Endothelial cell of umbilical vein (primary cell): ENCODE measurements around the gene THNSL1. TPM values are rescaled to one million over a fixed set of nuclear protein-coding genes. Genes with fewer than 3 reads are reported as not detected.
A peak's percentile ranks its signal among the peaks of the same experiment; 100 is the strongest.

Experiments used
- BruUV-seq: library from RNA; stranded (reverse); fragments of 400-500 nt; replicated peaks from 2 replicates; lab custom pipeline; 2021; lab: Mats Ljungman, UMichigan
- CTCF ChIA-PET: fragments of 300-600, 350-600 bp; sonication (Branson Sonifier 250); formaldehyde crosslinking; loops from one replicate; lab custom pipeline; 2021; ENCODE audit warnings: antibody characterized with exemption, inconsistent platforms; lab: Charles Lee
- POLR2A ChIA-PET: fragments of 300-600, 350-600 bp; sonication (Branson Sonifier 250); formaldehyde crosslinking; loops from one replicate; lab custom pipeline; 2021; ENCODE audit warnings: antibody characterized with exemption, inconsistent platforms; lab: Charles Lee
- DNase-seq: peaks from one replicate; pipeline ENCODE4 v3.0.0-alpha.2; 2011; ENCODE audit warnings: low read depth, low spot score
- FAIRE-seq: peaks from 2 replicates; lab custom pipeline; 2011; peaks lifted over from hg19 to GRCh38; lab: Jason Lieb, UNC
- H2AFZ ChIP-seq: 2 replicates; pipeline ENCODE4 v1.6.0; 2012; ENCODE audit warnings: low read depth, low read length, control low read depth, inconsistent platforms
- H3K27ac ChIP-seq: 2 replicates; pipeline ENCODE4 v1.5.1; 2011; ENCODE audit warnings: low read depth, mild to moderate bottlenecking, control low read depth, low read length, moderate library complexity; ENCODE audit not compliant: insufficient read depth
- H3K27me3 ChIP-seq, 2 experiments: 2 replicates each; pipeline versions ENCODE4 v1.6.0 to v1.6.1; 2011; ENCODE audit warnings: low read length in 2 of 2, mixed read lengths in 1 of 2; ENCODE audit not compliant: control insufficient read depth in 2 of 2, insufficient read depth in 2 of 2
- H3K36me3 ChIP-seq, 2 experiments: 2 replicates in 1 of 2; 3 replicates in 1 of 2; pipeline ENCODE4 v1.5.1; 2011; ENCODE audit warnings: low read length in 2 of 2, mild to moderate bottlenecking in 1 of 2, moderate library complexity in 1 of 2; ENCODE audit not compliant: control insufficient read depth in 2 of 2, insufficient read depth in 2 of 2; ENCODE audit errors: extremely low read depth in 1 of 2
- H3K4me1 ChIP-seq: 3 replicates; pipeline ENCODE4 v1.5.1; 2011; ENCODE audit warnings: mild to moderate bottlenecking, low read length; ENCODE audit not compliant: control insufficient read depth, insufficient read depth; ENCODE audit errors: extremely low read depth
- H3K4me2 ChIP-seq: 2 replicates; pipeline ENCODE4 v1.6.1; 2011; ENCODE audit warnings: low read length, control low read depth, mixed read lengths; ENCODE audit not compliant: insufficient read depth
- H3K4me3 ChIP-seq, 3 experiments: fragments of 200-600 bp in 1 of 3; sonication (generic), shearing (Covaris generic) in 1 of 3; replicated peaks in 1 of 3; 2 replicates each; pipeline ENCODE4 v1.5.1; 2011 to 2016; ENCODE audit warnings: control low read depth in 3 of 3, low read length in 3 of 3, mild to moderate bottlenecking in 2 of 3, inconsistent platforms in 1 of 3, low read depth in 1 of 3, moderate library complexity in 1 of 3; ENCODE audit not compliant: insufficient read depth in 1 of 3
- H3K79me2 ChIP-seq: 2 replicates; pipeline ENCODE4 v1.6.0; 2012; ENCODE audit warnings: low read length, inconsistent platforms; ENCODE audit not compliant: control insufficient read depth, insufficient read depth
- H3K9ac ChIP-seq: replicated peaks from 2 replicates; pipeline ENCODE3; 2011; ENCODE audit warnings: low read length, control low read depth; ENCODE audit not compliant: insufficient read depth; ENCODE audit errors: extremely low read depth
- H3K9me1 ChIP-seq: replicated peaks from 3 replicates; pipeline ENCODE4 v1.6.0; 2011; ENCODE audit warnings: mild to moderate bottlenecking, low read length; ENCODE audit not compliant: control insufficient read depth, insufficient read depth; ENCODE audit errors: extremely low read depth
- H3K9me3 ChIP-seq: replicated peaks from 2 replicates; pipeline ENCODE4 v1.5.1; 2012; ENCODE audit warnings: low read length, inconsistent platforms; ENCODE audit not compliant: control insufficient read depth, insufficient read depth
- H4K20me1 ChIP-seq: replicated peaks from 2 replicates; pipeline ENCODE3; 2011; ENCODE audit warnings: mild to moderate bottlenecking, low read length; ENCODE audit not compliant: control insufficient read depth, insufficient read depth; ENCODE audit errors: extremely low read depth
- CTCF ChIP-seq, 2 donors: IDR thresholded peaks; 1 replicate in 1 of 2; 2 replicates in 1 of 2; pipeline ENCODE4 v1.5.1; 2011; ENCODE audit warnings: low read length in 2 of 2, mild to moderate bottlenecking in 2 of 2, moderate library complexity in 2 of 2, control low read depth in 1 of 2, inconsistent platforms in 1 of 2, low read depth in 1 of 2; ENCODE audit not compliant: insufficient read depth in 1 of 2; ENCODE audit errors: extremely low read depth in 1 of 2
- EZH2 ChIP-seq: IDR thresholded peaks from 2 replicates; pipeline ENCODE4 v1.6.1; 2012; ENCODE audit warnings: borderline replicate concordance, low read depth, mild to moderate bottlenecking, moderate library complexity, low read length, inconsistent platforms; ENCODE audit not compliant: severe bottlenecking
- FOS ChIP-seq: IDR thresholded peaks from 2 replicates; pipeline ENCODE4 v1.6.1; 2011; ENCODE audit warnings: mild to moderate bottlenecking, low read length, moderate library complexity, borderline replicate concordance; ENCODE audit not compliant: insufficient read depth
- GATA2 ChIP-seq: IDR thresholded peaks from 2 replicates; pipeline ENCODE4 v1.7.0; 2011; ENCODE audit warnings: low read depth, mild to moderate bottlenecking, moderate library complexity, mixed read lengths, low read length; ENCODE audit not compliant: insufficient read length, insufficient read depth
- JUN ChIP-seq: IDR thresholded peaks from 2 replicates; pipeline ENCODE4 v1.6.1; 2011; ENCODE audit warnings: borderline replicate concordance, low read depth; ENCODE audit not compliant: insufficient read length, insufficient read depth
- MAX ChIP-seq: IDR thresholded peaks from 2 replicates; pipeline ENCODE4 v1.6.1; 2011; ENCODE audit not compliant: insufficient read depth, insufficient read length
- MYC ChIP-seq: IDR thresholded peaks from one replicate; pipeline ENCODE4 v1.6.1; 2011; ENCODE audit warnings: mild to moderate bottlenecking, low read depth, low read length
- POLR2A ChIP-seq: IDR thresholded peaks from 2 replicates; pipeline ENCODE4 v1.6.1; 2012; ENCODE audit warnings: low read depth, mild to moderate bottlenecking, control low read depth, low read length
- POLR2AphosphoS5 ChIP-seq: IDR thresholded peaks from 2 replicates; pipeline ENCODE4 v1.6.1; 2012; ENCODE audit warnings: low read depth, mild to moderate bottlenecking, control low read depth, low read length, moderate library complexity; ENCODE audit not compliant: insufficient read depth
- dilution Hi-C: fragments of 300-500 bp; cut with MboI; formaldehyde crosslinking; loops from one replicate; pipeline ENCODE4 v1.15.0; 2019; ENCODE audit warnings: low sequenced_read_pairs; ENCODE audit not compliant: extremely low pct_ligation_motif_present
- intact Hi-C: fragments of 100-400 bp; cut with micrococcal nuclease; formaldehyde crosslinking; loops from one replicate; pipeline ENCODE4 v1.10.0; 2022
- polyA plus RNA-seq, 4 experiments: library from polyadenylated mRNA; depleted of rRNA in 3 of 4; stranded (reverse) in 3 of 4; unstranded in 1 of 4; fragments of >200 nt; gene quantifications; 2 replicates each; pipeline versions ENCODE4 v1.2.1 to v1.2.3, GENCODE V29; 2011 to 2012; ENCODE audit warnings: missing spikeins in 1 of 4
- total RNA-seq: library from RNA; stranded (reverse); gene quantifications from 2 replicates; pipeline ENCODE4 v1.2.3, GENCODE V29; 2021

The THNSL1 gene
- total and polyA plus RNA-seq, 2 donors (not counting 3 experiments of a cell fraction or from before 2014, with no cell fraction given), result 0.52 to 2.1 TPM

- DNase-seq (peak; percentile 49), FAIRE-seq (no peak)
- intact Hi-C loops (loop anchor here (1.0 kb wide), 1 partner anchor 55 kb away; no protein-coding TSS in a partner anchor), dilution Hi-C loops (no loop called here)
- Histone ChIP-seq H3K27me3 (no peaks in the 10 kb centered on the region), H3K9me1 (no peaks in the 10 kb centered on the region), H3K9me3 (no peaks in the 10 kb centered on the region), H3K9ac (no peak overlapping the region), H3K79me2 (no peaks in the 10 kb centered on the region), H4K20me1 (no peaks in the 10 kb centered on the region), H3K4me1 (peaks cover 24% of the 10 kb centered on the region), H3K36me3 (no peaks in the 10 kb centered on the region), H2AFZ (no peak overlapping the region), H3K4me2 (no peak overlapping the region), H3K4me3 (no peak overlapping the region), H3K27ac (no peak overlapping the region)
- CTCF ChIA-PET, result interaction anchor here (0.9 to 8.2 kb wide), 3 partner anchors 54 to 409 kb away, joined by 3 to 117 read pairs (median 7); no protein-coding TSS in a partner anchor
- no TSS peak for BruUV-seq
- peak; percentile 17 to 18 for TF ChIP-seq CTCF (IDR thresholded peaks at IDR 0.05; ENCODE audit: extremely low read depth in 1 of 2, insufficient read depth in 1 of 2, low read depth in 1 of 2, low read length in 2 of 2)
- TF ChIP-seq MYC, result no peak
- POLR2A ChIA-PET, result no interaction called here
These were observed 10.1 kb downstream of the THNSL1 start for GRCh38 chr10:25026463-25026862.

GRCh38 chr10:25028711-25029110 is 12.3 kb downstream of the THNSL1 start:
- intact Hi-C loops, result no loop called here
- Histone ChIP-seq H3K4me2 (no peak overlapping the region), H4K20me1 (no peaks in the 10 kb centered on the region), H3K4me3 (no peak overlapping the region), H3K9me3 (no peaks in the 10 kb centered on the region), H3K36me3 (no peaks in the 10 kb centered on the region), H3K9me1 (no peaks in the 10 kb centered on the region), H3K9ac (no peak overlapping the region), H3K79me2 (no peaks in the 10 kb centered on the region), H3K27ac (no peak overlapping the region), H3K4me1 (peaks cover 7% of the 10 kb centered on the region), H2AFZ (no peak overlapping the region), H3K27me3 (no peaks in the 10 kb centered on the region)
- TF ChIP-seq POLR2AphosphoS5 (no peak), MAX (no peak), MYC (no peak), FOS (no peak), POLR2A (no peak), EZH2 (no peak), JUN (no peak), GATA2 (no peak), CTCF (IDR thresholded peaks at IDR 0.05; ENCODE audit: extremely low read depth in 1 of 2, insufficient read depth in 1 of 2, low read depth in 1 of 2, low read length in 2 of 2) (no peak)
- BruUV-seq, result no TSS peak
- FAIRE-seq (no peak), DNase-seq (no peak)
- POLR2A ChIA-PET, result no interaction called here
- dilution Hi-C loops, result no loop called here
- CTCF ChIA-PET, result interaction anchor here (8.2 kb wide), 1 partner anchor 52 kb away, joined by 117 read pairs; no protein-coding TSS in a partner anchor
